GM12878 (cell line): ENCODE results near the gene LMX1B. TPM values are rescaled to one million over a fixed set of nuclear protein-coding genes. Genes with fewer than 3 reads are reported as not detected.

ENCODE experiments used
- KDM1A ChIP-seq: fragments of 200-600 bp; sonication (generic); IDR thresholded peaks from 2 replicates; pipeline ENCODE4 v1.6.1; 2016; ENCODE audit warnings: borderline replicate concordance
- MTA2 ChIP-seq: fragments of 450-650 bp; IDR thresholded peaks from 2 replicates; pipeline ENCODE4 v1.6.1; 2016; ENCODE audit warnings: low read depth, mild to moderate bottlenecking, moderate library complexity
- MYC ChIP-seq: IDR thresholded peaks from 2 replicates; pipeline ENCODE4 v1.6.1; 2011; ENCODE audit warnings: mild to moderate bottlenecking, low read length, moderate library complexity, inconsistent platforms; ENCODE audit not compliant: insufficient read depth, insufficient replicate concordance, insufficient read length, severe bottlenecking
- POLR2A ChIP-seq: IDR thresholded peaks from 2 replicates; pipeline ENCODE4 v1.6.1; 2011; ENCODE audit warnings: low read depth, mild to moderate bottlenecking, low read length
- RB1 ChIP-seq: fragments of 450-650 bp; formaldehyde crosslinking; IDR thresholded peaks from 2 replicates; pipeline ENCODE4 v1.6.1; 2017; ENCODE audit warnings: mild to moderate bottlenecking, borderline replicate concordance
- SUZ12 ChIP-seq: fragments of 200-600 bp; sonication (generic); IDR thresholded peaks from one replicate; pipeline ENCODE4 v1.6.1; 2018; ENCODE audit warnings: antibody characterized with exemption, mild to moderate bottlenecking; ENCODE audit not compliant: unreplicated experiment
- ZNF687 ChIP-seq: fragments of 450-650 bp; IDR thresholded peaks from 2 replicates; pipeline ENCODE4 v1.6.1; 2017; ENCODE audit warnings: mild to moderate bottlenecking, moderate library complexity
- polyA plus RNA-seq, 11 experiments: library from polyadenylated mRNA; depleted of rRNA in 4 of 11; unstranded in 6 of 11; stranded (reverse) in 5 of 11; fragments of >200 nt; fragmentation: Nextera tagmentation in 4 of 11; fragmentation: Illumina TruSeq in 1 of 11; extraction: Ambion mirVana in 4 of 11; extraction: Trizol in 1 of 11; gene quantifications; 1 replicate in 1 of 11; 2 replicates in 10 of 11; pipeline versions ENCODE4 v1.2.1 to v1.2.3, GENCODE V29; 2011 to 2016; ENCODE audit warnings: inconsistent platforms in 2 of 11, missing spikeins in 2 of 11, low read depth in 1 of 11
- total RNA-seq, 4 experiments: library from RNA; depleted of rRNA in 3 of 4; stranded (reverse); fragments of >200 nt in 3 of 4; fragmentation: Illumina TruSeq in 1 of 4; extraction: Trizol in 1 of 4; gene quantifications; 2 replicates each; pipeline versions ENCODE4 v1.2.1 to v1.2.3, GENCODE V29; 2013 to 2021
- TF ChIP-seq, protein P1 (sequence below): IDR thresholded peaks from 2 replicates; pipeline ENCODE4 v1.6.1; 2011; ENCODE audit warnings: borderline replicate concordance, low read depth, mild to moderate bottlenecking, moderate library complexity, low read length; ENCODE audit not compliant: insufficient read depth, poor library complexity, severe bottlenecking

LMX1B gene
- total and polyA plus RNA-seq, 10 of the 15 experiments (the other 5 are each of a cell fraction or from before 2014, with no cell fraction given): not detected

- TF ChIP-seq, protein P1, sequence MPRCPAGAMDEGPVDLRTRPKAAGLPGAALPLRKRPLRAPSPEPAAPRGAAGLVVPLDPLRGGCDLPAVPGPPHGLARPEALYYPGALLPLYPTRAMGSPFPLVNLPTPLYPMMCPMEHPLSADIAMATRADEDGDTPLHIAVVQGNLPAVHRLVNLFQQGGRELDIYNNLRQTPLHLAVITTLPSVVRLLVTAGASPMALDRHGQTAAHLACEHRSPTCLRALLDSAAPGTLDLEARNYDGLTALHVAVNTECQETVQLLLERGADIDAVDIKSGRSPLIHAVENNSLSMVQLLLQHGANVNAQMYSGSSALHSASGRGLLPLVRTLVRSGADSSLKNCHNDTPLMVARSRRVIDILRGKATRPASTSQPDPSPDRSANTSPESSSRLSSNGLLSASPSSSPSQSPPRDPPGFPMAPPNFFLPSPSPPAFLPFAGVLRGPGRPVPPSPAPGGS: no peak
- no peak for TF ChIP-seq KDM1A
- no peak for TF ChIP-seq ZNF687
- no peak for TF ChIP-seq RB1
- no peak for TF ChIP-seq POLR2A
- no peak for TF ChIP-seq SUZ12
- no peak for TF ChIP-seq MYC
- TF ChIP-seq MTA2: no peak
Measured at GRCh38 chr9:126642839-126643238, 29.1 kb downstream of the LMX1B start (continued).
